GM23338 (cell line): ENCODE data around the gene BBOX1. TPM values are rescaled to one million over a fixed set of nuclear protein-coding genes. Genes with fewer than 3 reads are reported as not detected.
"Not testable (repeated sequence)": the region's sequence is repeated elsewhere in the genome, so short reads cannot be mapped to it uniquely, and the experiment has no call there.

ENCODE experiments used
- ATAC-seq: fragments of 200-7000 bp; cut with Tn5 transposase; 3 replicates; pipeline ENCODE4 v1.9.1; 2020
- DNase-seq: peaks from one replicate; pipeline ENCODE4 v3.0.0-alpha.2; 2015; ENCODE audit warnings: low spot score
- H2AFZ ChIP-seq: fragments of 200-600 bp; sonication (generic); 2 replicates; pipeline ENCODE4 v1.8.0; 2016; ENCODE audit warnings: antibody characterized with exemption, mild to moderate bottlenecking, moderate library complexity
- H3F3A ChIP-seq: fragments of 200-600 bp; sonication (generic); replicated peaks from 2 replicates; pipeline ENCODE4 v1.8.0; 2017; ENCODE audit warnings: antibody characterized with exemption, mixed run types, low read depth
- H3K27ac ChIP-seq: fragments of 200-600 bp; sonication (generic); 2 replicates; pipeline ENCODE4 v1.6.1; 2016; ENCODE audit warnings: low read depth
- H3K27me3 ChIP-seq: fragments of 200-600 bp; sonication (generic); 2 replicates; pipeline ENCODE4 v1.8.0; 2016; ENCODE audit warnings: mild to moderate bottlenecking, mixed run types, moderate library complexity; ENCODE audit not compliant: insufficient read depth
- H3K36me3 ChIP-seq: fragments of 200-600 bp; sonication (generic); 2 replicates; pipeline ENCODE4 v1.8.0; 2016; ENCODE audit warnings: mild to moderate bottlenecking; ENCODE audit not compliant: insufficient read depth
- H3K4me1 ChIP-seq: fragments of 200-600 bp; sonication (generic); 2 replicates; pipeline ENCODE4 v1.8.0; 2016; ENCODE audit warnings: mild to moderate bottlenecking, moderate library complexity; ENCODE audit not compliant: insufficient read depth
- H3K4me2 ChIP-seq: fragments of 200-600 bp; sonication (generic); 2 replicates; pipeline ENCODE4 v1.7.1; 2017; ENCODE audit warnings: mixed run types
- H3K4me3 ChIP-seq: fragments of 200-600 bp; sonication (generic); 2 replicates; pipeline ENCODE4 v1.6.1; 2016; ENCODE audit warnings: mixed run types
- H3K79me2 ChIP-seq: fragments of 200-600 bp; sonication (generic); replicated peaks from 2 replicates; pipeline ENCODE4 v1.8.0; 2017; ENCODE audit warnings: mild to moderate bottlenecking; ENCODE audit not compliant: insufficient read depth
- H3K9me2 ChIP-seq: fragments of 200-600 bp; sonication (generic); 2 replicates; pipeline ENCODE4 v1.8.0; 2017; ENCODE audit not compliant: insufficient read depth
- H4K20me1 ChIP-seq: fragments of 200-600 bp; sonication (generic); replicated peaks from 2 replicates; pipeline ENCODE4 v1.8.0; 2017; ENCODE audit warnings: mild to moderate bottlenecking; ENCODE audit not compliant: insufficient read depth
- H3K27ac Mint-ChIP-seq: 2 replicates; pipeline ENCODE4 v1.8.0; 2020; ENCODE audit warnings: inconsistent platforms, mild to moderate bottlenecking, moderate library complexity, mixed read lengths
- H3K27me3 Mint-ChIP-seq: 3 replicates; pipeline ENCODE4 v1.8.0; 2022; ENCODE audit warnings: low read depth, mild to moderate bottlenecking, moderate library complexity, mixed read lengths, inconsistent platforms; ENCODE audit not compliant: insufficient read depth, poor library complexity
- H3K36me3 Mint-ChIP-seq: 3 replicates; pipeline ENCODE4 v1.8.0; 2021; ENCODE audit warnings: low read depth, mild to moderate bottlenecking, inconsistent platforms, moderate library complexity, mixed read lengths
- H3K4me1 Mint-ChIP-seq: 3 replicates; pipeline ENCODE4 v1.8.0; 2020; ENCODE audit warnings: mild to moderate bottlenecking, inconsistent platforms, mixed read lengths
- H3K4me3 Mint-ChIP-seq: 3 replicates; pipeline ENCODE4 v1.8.0; 2021; ENCODE audit warnings: moderate library complexity, mild to moderate bottlenecking, inconsistent platforms, mixed read lengths
- H3K9me3 Mint-ChIP-seq: 3 replicates; pipeline ENCODE4 v1.8.0; 2020; ENCODE audit warnings: moderate library complexity, mild to moderate bottlenecking, inconsistent platforms, mixed read lengths
- EZH2 ChIP-seq: fragments of 200-600 bp; sonication (generic); IDR thresholded peaks from one replicate; pipeline ENCODE4 v1.8.0; 2017; ENCODE audit warnings: antibody characterized with exemption, mild to moderate bottlenecking, low read depth; ENCODE audit not compliant: unreplicated experiment
- NANOG ChIP-seq: IDR thresholded peaks from 2 replicates; pipeline ENCODE4 v1.6.1; 2016; ENCODE audit warnings: antibody characterized with exemption, borderline replicate concordance
- REST ChIP-seq: IDR thresholded peaks from one replicate; pipeline ENCODE4 v1.6.1; 2018; ENCODE audit warnings: antibody characterized with exemption; ENCODE audit not compliant: unreplicated experiment
- STAT1 ChIP-seq: IDR thresholded peaks from one replicate; pipeline ENCODE4 v1.6.1; 2016; ENCODE audit warnings: antibody characterized with exemption; ENCODE audit not compliant: unreplicated experiment
- ZNF462 ChIP-seq: fragments of 250-450 bp; sonication (Bioruptor Pico); IDR thresholded peaks from 2 replicates; pipeline ENCODE4 v1.5.0; 2020; ENCODE audit warnings: mild to moderate bottlenecking, moderate library complexity
- polyA plus RNA-seq: library from polyadenylated mRNA; unstranded; fragments of >200 nt; fragmentation: Nextera tagmentation; extraction: Ambion mirVana; gene quantifications from 2 replicates; pipeline ENCODE4 v1.2.1, GENCODE V29; 2016
- total RNA-seq: library from RNA; depleted of rRNA; stranded (reverse); fragments of >200 nt; shearing (Covaris generic); gene quantifications from 2 replicates; pipeline ENCODE4 v1.2.3, GENCODE V29; 2014

Gene BBOX1
- total and polyA plus RNA-seq, 2 experiments from 2014 or later, result not detected

GRCh38 chr11:27001136-27001730 is 39.4 kb upstream of the BBOX1 start:
- H3K9me2 ChIP-seq, ATAC-seq, H3K27ac Mint-ChIP-seq, DNase-seq, H3K36me3 ChIP-seq, H3K36me3 Mint-ChIP-seq, H3K4me3 Mint-ChIP-seq, H3K4me1 ChIP-seq, H3F3A ChIP-seq, H3K27me3 ChIP-seq, H3K79me2 ChIP-seq, H3K27me3 Mint-ChIP-seq, H3K4me3 ChIP-seq, H2AFZ ChIP-seq, H3K9me3 Mint-ChIP-seq, H3K4me2 ChIP-seq, H4K20me1 ChIP-seq, H3K4me1 Mint-ChIP-seq, H3K27ac ChIP-seq: not testable (repeated sequence)

GRCh38 chr11:27002431-27002830 is 38.2 kb upstream of the BBOX1 start:
- Histone ChIP-seq H3K27me3 (no peaks in the 10 kb centered on the region), H3K4me2 (no peak overlapping the region), H3K27ac (no peak overlapping the region), H4K20me1 (no peaks in the 10 kb centered on the region), H3K79me2 (no peaks in the 10 kb centered on the region), H3K4me3 (no peak overlapping the region), H3K9me2 (no peaks in the 10 kb centered on the region), H3K36me3 (no peaks in the 10 kb centered on the region), H2AFZ (no peak overlapping the region), H3K4me1 (no peaks in the 10 kb centered on the region), H3F3A (no peaks in the 10 kb centered on the region)
- H3K4me1 Mint-ChIP-seq, result no peaks in the 10 kb centered on the region
- H3K9me3 Mint-ChIP-seq, result no peaks in the 10 kb centered on the region
- no peak for DNase-seq
- no peaks in the 10 kb centered on the region for H3K27me3 Mint-ChIP-seq
- H3K4me3 Mint-ChIP-seq, result no peak overlapping the region
- no peaks in the 10 kb centered on the region for H3K36me3 Mint-ChIP-seq
- TF ChIP-seq STAT1 (no peak), REST (no peak), NANOG (no peak), ZNF462 (CRISPR knock-in tag) (no peak), EZH2 (no peak)
- ATAC-seq, result no peak
- H3K27ac Mint-ChIP-seq, result no peak overlapping the region
